ENCODE results near the gene NR6A1.
A peak's percentile ranks its signal among the peaks of the same experiment; 100 is the strongest.

Gene NR6A1

DNA sequence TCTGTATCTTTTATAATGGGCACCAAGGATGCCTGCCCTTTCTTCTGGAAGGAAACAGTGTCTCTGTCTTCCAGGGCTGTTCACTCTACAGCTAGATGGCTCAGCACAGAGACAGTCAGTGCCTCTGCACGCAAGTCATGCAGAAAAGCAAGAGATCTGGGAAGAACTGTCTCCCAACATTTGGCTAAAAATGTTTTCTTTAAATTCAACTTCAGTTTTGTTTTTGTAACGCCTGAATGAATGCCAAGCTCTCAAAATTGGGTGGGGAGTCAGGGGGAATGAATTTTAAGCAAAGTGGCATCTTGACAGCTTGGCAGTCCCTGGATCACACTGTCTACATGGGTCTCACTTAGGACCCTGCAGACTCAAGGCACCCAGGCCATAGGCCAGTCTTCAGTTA is 18.4 kb upstream of the NR6A1 start:
- Histone ChIP-seq H3K36me3 (replicated peaks) (no peaks in the 10 kb centered on the region), H3K27me3 (ENCODE audit: low read depth) (no peaks in the 10 kb centered on the region), H3K4me1 (no peaks in the 10 kb centered on the region), H3K9me3 (no peaks in the 10 kb centered on the region), H3K4me3 (no peak overlapping the region)
- DNase-seq (ENCODE audit: low spot score in 2 of 2) = no peak
- in situ Hi-C loops (cut with MboI; ENCODE audit: low sequenced_read_pairs) = no loop called here

DNA sequence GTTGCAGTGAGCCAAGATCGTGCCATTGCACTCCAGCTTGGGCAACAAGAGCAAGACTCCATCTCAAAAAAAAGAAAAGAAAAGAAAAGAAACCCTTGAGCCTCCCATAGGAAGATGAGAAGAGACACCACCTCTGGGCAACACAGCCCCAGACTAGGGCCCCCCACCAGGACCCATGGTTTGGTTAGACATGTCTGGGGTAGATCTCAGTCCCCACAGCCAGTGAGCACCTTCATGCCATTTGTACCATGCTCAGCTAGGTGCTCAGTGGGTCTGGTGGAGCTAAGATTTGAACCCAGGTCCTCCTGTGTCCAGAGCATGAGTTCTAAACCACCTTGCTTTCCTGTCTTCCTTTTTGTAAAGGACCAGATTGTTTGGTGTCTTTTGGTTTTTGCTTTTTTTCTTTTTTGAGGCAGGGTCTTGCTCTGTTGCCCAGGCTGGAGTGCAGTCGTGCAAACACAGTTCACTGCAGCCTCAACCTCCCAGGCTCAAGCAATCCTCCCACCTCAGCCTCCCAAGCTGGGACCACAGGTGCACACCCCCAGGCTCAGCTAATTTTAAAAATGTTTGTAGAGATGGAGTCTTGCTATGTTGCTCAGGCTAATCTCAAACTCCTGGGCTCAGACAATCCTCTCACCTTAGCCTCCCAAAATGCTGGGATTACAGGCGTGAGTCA is 17.6 kb upstream of the NR6A1 start:
- no peaks in the 10 kb centered on the region for H3K27me3 ChIP-seq (ENCODE audit: low read depth)
- H3K36me3 ChIP-seq (replicated peaks) = no peaks in the 10 kb centered on the region
- no peak for DNase-seq (ENCODE audit: low spot score in 2 of 2)
- H3K4me3 ChIP-seq = no peak overlapping the region
- in situ Hi-C loops (cut with MboI; ENCODE audit: low sequenced_read_pairs) = no loop called here
- no peaks in the 10 kb centered on the region for H3K9me3 ChIP-seq
- H3K4me1 ChIP-seq = no peaks in the 10 kb centered on the region

DNA sequence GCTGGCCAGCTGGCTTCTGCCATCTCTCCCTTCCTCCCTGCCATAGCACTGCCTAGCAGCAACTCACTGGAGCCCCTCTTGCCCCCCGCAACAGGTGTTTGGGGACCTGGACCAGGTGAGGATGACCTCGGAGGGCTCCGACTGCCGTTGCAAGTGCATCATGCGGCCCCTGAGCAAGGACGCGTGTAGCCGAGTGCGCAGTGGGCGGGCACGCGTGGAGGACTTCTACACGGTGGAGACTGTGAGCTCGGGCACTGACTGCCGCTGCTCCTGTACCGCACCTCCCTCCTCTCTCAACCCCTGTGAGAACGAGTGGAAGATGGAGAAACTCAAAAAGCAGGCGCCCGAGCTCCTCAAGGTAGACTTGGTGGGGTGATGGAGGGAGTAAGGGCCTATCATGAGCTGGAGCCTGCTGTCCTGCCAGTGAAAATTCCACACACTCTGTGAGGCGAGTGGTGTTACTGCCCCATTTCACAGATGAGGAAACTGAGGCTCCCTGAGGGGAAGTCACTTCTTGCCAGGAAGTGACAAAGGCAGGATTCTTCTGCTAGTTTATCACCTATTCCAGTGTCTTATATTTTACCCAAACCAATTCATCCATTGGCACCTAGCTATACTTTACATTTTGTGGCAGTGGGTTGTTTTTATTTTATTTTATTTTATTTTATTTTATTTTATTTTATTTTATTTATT is 15.9 kb upstream of the NR6A1 start:
- DNase-seq (ENCODE audit: low spot score in 2 of 2) = no peak
- no peaks in the 10 kb centered on the region for H3K9me3 ChIP-seq

DNA sequence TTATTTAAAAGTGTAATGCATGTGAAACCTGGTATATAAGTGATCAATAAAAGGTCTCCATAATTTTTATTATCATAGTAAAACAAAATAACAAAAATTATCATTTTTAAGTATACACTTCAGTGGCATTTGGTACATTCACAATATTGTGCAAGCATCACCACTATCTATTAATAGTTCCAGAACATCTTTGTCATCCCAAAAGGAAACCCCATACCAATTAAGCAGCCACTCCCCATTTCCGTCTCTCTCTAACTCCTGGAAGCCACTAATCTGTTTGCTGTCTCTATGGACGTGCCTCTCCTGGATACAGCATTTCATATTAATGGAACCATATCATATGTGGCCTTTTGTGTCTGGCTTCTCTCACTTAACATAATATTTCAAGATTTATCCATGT is 13.4 kb upstream of the NR6A1 start:
- Histone ChIP-seq H3K4me3 (no peak overlapping the region), H3K27me3 (ENCODE audit: low read depth) (no peaks in the 10 kb centered on the region), H3K9me3 (no peaks in the 10 kb centered on the region), H3K4me1 (no peaks in the 10 kb centered on the region), H3K36me3 (replicated peaks) (no peaks in the 10 kb centered on the region)
- in situ Hi-C loops (cut with MboI; ENCODE audit: low sequenced_read_pairs) = no loop called here
- DNase-seq (ENCODE audit: low spot score in 2 of 2) = no peak

More for the DNA sequence above, 15.9 kb upstream of the NR6A1 start:
- in situ Hi-C loops (cut with MboI; ENCODE audit: low sequenced_read_pairs) = no loop called here
- H3K4me3 ChIP-seq = no peak overlapping the region
- H3K27me3 ChIP-seq (ENCODE audit: low read depth) = no peaks in the 10 kb centered on the region
- H3K4me1 ChIP-seq = no peaks in the 10 kb centered on the region
- H3K36me3 ChIP-seq (replicated peaks) = no peaks in the 10 kb centered on the region

DNA sequence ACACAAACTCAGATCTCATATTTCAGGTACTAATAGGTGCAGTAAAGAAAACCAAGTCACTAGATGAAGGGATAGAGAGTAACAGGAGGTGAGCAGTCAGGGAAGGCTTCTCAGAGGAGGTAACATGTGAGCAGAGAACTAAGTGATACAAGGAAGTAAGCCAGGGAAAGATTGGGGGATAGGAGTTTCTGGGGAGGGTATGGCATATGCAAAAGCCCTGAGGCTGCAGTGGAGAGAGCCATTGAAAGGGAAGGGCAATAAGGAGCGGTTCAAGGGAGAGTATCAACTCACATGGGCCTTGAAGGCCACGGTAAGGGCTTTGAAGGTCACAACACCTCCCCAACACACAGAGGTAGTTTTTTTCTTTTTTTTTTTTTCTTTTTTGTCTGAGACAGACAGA is 12.7 kb upstream of the NR6A1 start:
- Histone ChIP-seq H3K36me3 (replicated peaks) (no peaks in the 10 kb centered on the region), H3K9me3 (no peaks in the 10 kb centered on the region), H3K27me3 (ENCODE audit: low read depth) (no peaks in the 10 kb centered on the region), H3K4me1 (no peaks in the 10 kb centered on the region), H3K4me3 (no peak overlapping the region)
- no peak for DNase-seq (ENCODE audit: low spot score in 2 of 2)
- in situ Hi-C loops (cut with MboI; ENCODE audit: low sequenced_read_pairs) = no loop called here

DNA sequence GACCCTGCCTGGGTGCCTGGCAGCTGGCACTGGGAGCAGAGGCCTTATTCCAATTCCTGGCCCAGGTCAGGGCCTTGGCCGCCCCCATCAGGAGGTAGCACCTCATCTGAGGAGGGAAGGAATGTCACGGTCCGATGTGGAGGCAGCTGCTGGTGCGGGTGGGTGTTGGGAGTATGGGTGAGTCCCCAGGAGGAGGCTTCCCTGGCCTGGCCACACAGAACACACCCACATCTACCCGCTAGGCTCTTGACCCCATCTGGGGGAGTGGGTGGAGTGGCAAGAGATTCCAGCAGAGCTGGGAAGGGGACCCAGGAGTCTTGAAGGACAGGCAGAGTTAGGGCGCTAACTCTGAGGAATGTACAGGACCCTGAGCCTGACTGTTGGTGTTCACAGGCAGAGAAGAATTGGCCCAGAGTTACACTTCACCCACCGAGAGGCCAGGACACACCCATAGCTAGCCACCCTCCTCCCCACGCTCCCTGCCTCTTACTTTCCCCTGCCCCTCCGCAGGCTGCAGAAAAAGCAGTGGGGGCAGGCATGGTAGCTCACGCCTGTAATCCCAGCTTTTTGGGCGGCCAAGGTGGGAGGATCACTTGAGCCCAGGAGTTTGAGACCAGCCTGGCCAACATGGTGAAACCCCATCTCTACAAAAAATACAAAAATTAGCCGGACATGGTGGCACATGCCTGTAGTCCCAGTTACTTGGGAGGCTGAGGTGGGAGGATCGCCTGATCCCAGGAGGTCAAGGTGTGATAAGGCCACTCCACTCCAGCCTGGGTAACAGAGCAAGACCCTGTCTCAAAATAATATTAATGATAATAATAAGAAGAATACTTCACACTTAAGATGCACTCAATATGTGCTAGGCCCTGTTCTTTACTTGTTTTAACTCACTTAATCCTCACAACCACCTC is 11.8 kb upstream of the NR6A1 start:
- DNase-seq (ENCODE audit: low spot score in 2 of 2) = no peak
- H3K27me3 ChIP-seq (ENCODE audit: low read depth) = no peaks in the 10 kb centered on the region
- H3K4me3 ChIP-seq = no peak overlapping the region
- in situ Hi-C loops (cut with MboI; ENCODE audit: low sequenced_read_pairs) = no loop called here
- H3K9me3 ChIP-seq = no peaks in the 10 kb centered on the region
- no peaks in the 10 kb centered on the region for H3K36me3 ChIP-seq (replicated peaks)
- H3K4me1 ChIP-seq = no peaks in the 10 kb centered on the region

DNA sequence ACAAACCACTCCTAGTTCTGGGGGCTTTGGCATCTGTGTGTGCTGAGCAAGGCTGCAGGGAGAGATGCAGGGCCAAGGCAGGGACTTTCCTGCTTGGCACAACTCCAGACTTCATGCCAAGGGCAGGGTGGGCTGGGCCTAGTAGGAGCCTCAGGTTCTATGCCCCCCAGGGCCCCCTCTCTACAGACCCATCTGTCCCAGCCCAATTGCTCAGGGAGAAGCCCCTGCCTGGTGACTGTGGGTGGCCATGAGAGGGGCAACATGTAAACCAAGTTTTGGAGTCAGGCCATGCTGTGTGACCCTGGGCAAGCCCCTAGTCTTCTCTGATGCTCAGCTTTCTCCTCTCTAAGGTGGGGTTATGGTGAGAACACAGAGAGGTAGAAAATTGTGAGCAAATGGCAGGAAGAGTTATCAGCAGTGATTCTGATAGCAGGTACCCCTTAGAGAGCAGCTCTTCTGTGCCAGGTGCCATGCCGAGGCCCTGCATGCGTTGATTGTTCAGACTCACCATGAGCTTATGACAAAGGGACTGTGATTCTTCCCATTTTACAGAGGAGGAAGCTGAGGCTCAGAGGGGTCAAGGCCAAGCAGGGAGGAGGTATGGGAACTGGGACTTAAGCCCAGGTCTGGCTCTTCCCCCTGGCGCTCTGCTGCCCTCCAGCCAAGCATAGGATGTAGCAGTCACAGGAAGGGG is 11.0 kb upstream of the NR6A1 start:
- in situ Hi-C loops (cut with MboI; ENCODE audit: low sequenced_read_pairs) = no loop called here
- no peak overlapping the region for H3K4me3 ChIP-seq
- no peaks in the 10 kb centered on the region for H3K4me1 ChIP-seq
- H3K36me3 ChIP-seq (replicated peaks) = no peaks in the 10 kb centered on the region
- H3K9me3 ChIP-seq = no peaks in the 10 kb centered on the region
- peak in 1 of 2 experiments; percentile 2 for DNase-seq (ENCODE audit: low spot score in 2 of 2)
- H3K27me3 ChIP-seq (ENCODE audit: low read depth) = no peaks in the 10 kb centered on the region

DNA sequence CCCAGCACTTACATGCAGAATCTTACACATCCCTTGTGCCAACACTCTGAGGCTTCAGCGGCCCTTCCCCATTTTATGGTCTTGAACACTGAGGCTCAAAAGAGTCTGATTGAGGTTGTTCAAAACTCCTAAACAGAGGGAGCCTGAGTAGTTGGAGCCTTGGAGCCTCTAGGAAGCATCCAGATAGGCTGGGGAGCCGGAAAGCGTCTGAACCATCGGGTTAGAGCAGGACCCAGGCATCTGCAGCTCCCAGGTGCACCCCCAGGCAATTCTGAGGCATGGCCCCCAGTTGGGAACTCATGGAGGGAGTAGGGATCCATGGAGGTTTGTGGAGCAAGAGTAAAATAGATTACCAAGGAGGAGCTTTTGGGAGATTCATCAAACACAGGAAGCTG is 9.6 kb upstream of the NR6A1 start:
- DNase-seq (ENCODE audit: low spot score in 2 of 2) = no peak
- Histone ChIP-seq H3K4me3 (no peak overlapping the region), H3K4me1 (0 out of 2 replicates have a peak, but pooled peaks cover 3% of the 10 kb centered on the region), H3K27me3 (ENCODE audit: low read depth) (no peaks in the 10 kb centered on the region), H3K36me3 (replicated peaks) (no peaks in the 10 kb centered on the region), H3K9me3 (no peaks in the 10 kb centered on the region)
- in situ Hi-C loops (cut with MboI; ENCODE audit: low sequenced_read_pairs) = no loop called here

DNA sequence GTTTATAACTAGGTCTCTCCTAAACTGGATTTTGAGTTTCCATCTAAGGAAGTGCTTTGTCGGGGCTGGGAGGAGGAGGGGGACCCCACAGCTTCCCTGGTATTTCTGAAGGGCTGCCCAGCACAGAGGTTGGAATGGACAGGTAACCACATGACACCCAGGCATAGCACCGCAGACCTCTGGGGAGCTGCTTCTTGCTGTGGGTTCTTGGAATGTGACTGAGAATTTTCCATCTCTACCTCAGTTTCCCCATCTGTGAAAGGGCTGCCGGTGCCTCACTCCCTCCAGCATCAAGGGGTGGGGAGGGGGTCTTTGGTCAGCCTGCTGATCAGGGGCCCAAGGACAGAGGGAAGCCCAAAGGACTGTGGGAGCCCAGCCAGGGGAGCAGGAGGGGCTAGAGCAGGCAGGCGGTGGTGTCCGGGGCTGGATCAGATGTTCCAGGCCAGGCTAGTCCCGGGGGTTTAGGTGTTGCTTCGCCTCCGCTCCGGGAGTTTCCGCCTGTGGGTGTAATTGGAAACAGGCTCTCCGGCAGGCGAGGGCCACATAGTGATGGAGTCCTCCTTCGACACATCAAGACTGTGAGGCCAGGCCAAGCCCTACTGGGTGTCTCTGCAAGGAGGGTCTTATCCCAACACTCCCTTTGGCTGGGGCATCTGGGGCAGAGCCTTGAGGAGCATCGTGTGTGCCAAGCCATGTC is 9.1 kb upstream of the NR6A1 start:
- no peak overlapping the region for H3K4me3 ChIP-seq

DNA sequence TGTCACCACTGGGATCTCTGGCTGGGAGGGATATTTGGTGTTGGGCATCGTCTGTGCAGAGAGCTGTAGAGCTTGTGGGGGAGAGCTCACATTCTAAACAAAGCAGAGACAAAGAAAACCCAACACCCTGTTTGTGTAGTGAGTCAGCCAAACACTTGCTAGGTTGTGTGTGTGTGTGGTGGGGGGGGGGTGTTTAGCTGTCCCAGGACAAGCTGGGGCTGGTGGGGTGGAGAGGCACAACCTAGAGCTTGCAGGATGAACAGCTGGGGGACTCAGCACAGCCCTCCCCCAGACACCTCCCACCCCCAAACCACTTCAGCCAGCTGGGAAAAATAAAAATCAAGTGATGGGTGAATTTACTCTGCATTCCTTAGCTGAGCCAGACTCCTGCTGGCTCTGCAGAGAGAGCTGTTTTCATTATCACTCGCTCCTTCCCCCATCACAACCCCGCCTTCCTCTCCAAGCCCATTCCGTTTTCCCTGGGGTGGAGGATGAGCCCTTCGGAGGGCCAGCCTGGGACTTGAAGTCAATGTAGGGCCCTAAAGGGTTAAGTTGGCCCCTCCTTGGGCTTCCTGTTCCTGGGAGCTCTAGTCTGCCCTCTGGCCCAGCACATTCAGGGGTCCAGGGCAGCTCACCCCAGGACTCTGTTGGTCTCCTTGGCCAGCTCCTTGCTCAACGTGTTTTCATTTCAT is 8.4 kb upstream of the NR6A1 start:
- H3K4me1 ChIP-seq = 0 out of 2 replicates have a peak, but pooled peaks cover 3% of the 10 kb centered on the region
- peak in 1 of 2 experiments; percentile 18 for DNase-seq (ENCODE audit: low spot score in 2 of 2)
- in situ Hi-C loops (cut with MboI; ENCODE audit: low sequenced_read_pairs) = no loop called here

More for the DNA sequence above, 9.1 kb upstream of the NR6A1 start:
- in situ Hi-C loops (cut with MboI; ENCODE audit: low sequenced_read_pairs) = no loop called here
- Histone ChIP-seq H3K9me3 (no peaks in the 10 kb centered on the region), H3K27me3 (ENCODE audit: low read depth) (no peaks in the 10 kb centered on the region), H3K36me3 (replicated peaks) (no peaks in the 10 kb centered on the region), H3K4me1 (0 out of 2 replicates have a peak, but pooled peaks cover 3% of the 10 kb centered on the region)
- peak in 1 of 2 experiments; percentile 5 for DNase-seq (ENCODE audit: low spot score in 2 of 2)

DNA sequence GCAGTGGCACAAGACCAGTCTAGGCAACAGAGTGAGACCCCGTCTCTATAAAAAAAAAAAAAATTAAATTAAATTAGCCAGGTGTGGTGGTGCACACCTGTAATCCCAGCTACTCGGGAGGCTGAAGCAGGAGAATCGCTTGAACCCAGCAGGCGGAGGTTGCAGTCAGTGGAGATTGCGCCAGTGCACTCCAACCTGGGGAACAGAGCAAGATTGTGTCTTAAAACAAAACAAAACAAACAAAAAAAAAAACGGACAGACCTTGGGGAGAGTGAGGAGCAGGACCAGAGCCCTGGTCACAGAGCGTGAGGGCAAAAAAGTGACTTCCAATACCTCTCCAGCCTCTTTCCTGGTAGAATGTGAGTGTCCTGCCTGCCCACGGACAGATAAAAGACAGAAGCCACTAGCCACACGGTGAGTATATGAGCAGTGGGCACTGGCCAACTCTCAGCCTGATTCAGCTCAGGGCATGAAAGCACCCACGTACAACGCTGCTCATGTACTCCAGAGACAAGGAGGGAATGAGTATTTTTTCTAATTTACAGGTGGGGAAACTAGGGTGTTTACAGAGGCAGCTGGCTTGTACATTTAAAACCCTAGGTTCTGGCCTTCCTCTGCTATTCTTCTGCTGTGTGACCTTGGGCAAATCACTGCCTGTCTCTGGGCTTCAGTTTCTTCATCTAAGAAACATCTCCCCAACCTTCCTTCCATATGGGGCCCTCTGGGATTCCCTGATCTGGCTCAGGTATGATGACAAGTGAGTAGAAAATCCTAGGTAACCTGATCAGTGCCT is 7.7 kb upstream of the NR6A1 start:
- in situ Hi-C loops (cut with MboI; ENCODE audit: low sequenced_read_pairs) = no loop called here
- DNase-seq (ENCODE audit: low spot score in 2 of 2) = peak in 1 of 2 experiments; percentile 4
- Histone ChIP-seq H3K27me3 (ENCODE audit: low read depth) (no peaks in the 10 kb centered on the region), H3K36me3 (replicated peaks) (no peaks in the 10 kb centered on the region), H3K4me1 (0 out of 2 replicates have a peak, but pooled peaks cover 3% of the 10 kb centered on the region), H3K4me3 (no peak overlapping the region), H3K9me3 (no peaks in the 10 kb centered on the region)

More for the DNA sequence above, 8.4 kb upstream of the NR6A1 start:
- Histone ChIP-seq H3K4me3 (no peak overlapping the region), H3K27me3 (ENCODE audit: low read depth) (no peaks in the 10 kb centered on the region), H3K9me3 (no peaks in the 10 kb centered on the region), H3K36me3 (replicated peaks) (no peaks in the 10 kb centered on the region)

Measured in HAP-1 (cell line).